Endothelial cell of umbilical vein (primary cell): ENCODE data around the gene DMXL2. TPM values are rescaled to one million over a fixed set of nuclear protein-coding genes. Genes with fewer than 3 reads are reported as not detected.

Experiments
- BruUV-seq: library from RNA; stranded (reverse); fragments of 400-500 nt; replicated peaks from 2 replicates; lab custom pipeline; 2021; lab: Mats Ljungman, UMichigan
- CTCF ChIA-PET: fragments of 300-600, 350-600 bp; sonication (Branson Sonifier 250); formaldehyde crosslinking; loops from one replicate; lab custom pipeline; 2021; ENCODE audit warnings: antibody characterized with exemption, inconsistent platforms; lab: Charles Lee
- POLR2A ChIA-PET: fragments of 300-600, 350-600 bp; sonication (Branson Sonifier 250); formaldehyde crosslinking; loops from one replicate; lab custom pipeline; 2021; ENCODE audit warnings: antibody characterized with exemption, inconsistent platforms; lab: Charles Lee
- DNase-seq: peaks from one replicate; pipeline ENCODE4 v3.0.0-alpha.2; 2011; ENCODE audit warnings: low read depth, low spot score
- FAIRE-seq: peaks from 2 replicates; lab custom pipeline; 2011; peaks lifted over from hg19 to GRCh38; lab: Jason Lieb, UNC
- H2AFZ ChIP-seq: 2 replicates; pipeline ENCODE4 v1.6.0; 2012; ENCODE audit warnings: low read depth, low read length, control low read depth, inconsistent platforms
- H3K27ac ChIP-seq: 2 replicates; pipeline ENCODE4 v1.5.1; 2011; ENCODE audit warnings: low read depth, mild to moderate bottlenecking, control low read depth, low read length, moderate library complexity; ENCODE audit not compliant: insufficient read depth
- H3K27me3 ChIP-seq, 2 experiments: 2 replicates each; pipeline versions ENCODE4 v1.6.0 to v1.6.1; 2011; ENCODE audit warnings: low read length in 2 of 2, mixed read lengths in 1 of 2; ENCODE audit not compliant: control insufficient read depth in 2 of 2, insufficient read depth in 2 of 2
- H3K36me3 ChIP-seq, 2 experiments: 2 replicates in 1 of 2; 3 replicates in 1 of 2; pipeline ENCODE4 v1.5.1; 2011; ENCODE audit warnings: low read length in 2 of 2, mild to moderate bottlenecking in 1 of 2, moderate library complexity in 1 of 2; ENCODE audit not compliant: control insufficient read depth in 2 of 2, insufficient read depth in 2 of 2; ENCODE audit errors: extremely low read depth in 1 of 2
- H3K4me1 ChIP-seq: 3 replicates; pipeline ENCODE4 v1.5.1; 2011; ENCODE audit warnings: mild to moderate bottlenecking, low read length; ENCODE audit not compliant: control insufficient read depth, insufficient read depth; ENCODE audit errors: extremely low read depth
- H3K4me2 ChIP-seq: 2 replicates; pipeline ENCODE4 v1.6.1; 2011; ENCODE audit warnings: low read length, control low read depth, mixed read lengths; ENCODE audit not compliant: insufficient read depth
- H3K4me3 ChIP-seq, 3 experiments: fragments of 200-600 bp in 1 of 3; sonication (generic), shearing (Covaris generic) in 1 of 3; replicated peaks in 1 of 3; 2 replicates each; pipeline ENCODE4 v1.5.1; 2011 to 2016; ENCODE audit warnings: control low read depth in 3 of 3, low read length in 3 of 3, mild to moderate bottlenecking in 2 of 3, inconsistent platforms in 1 of 3, low read depth in 1 of 3, moderate library complexity in 1 of 3; ENCODE audit not compliant: insufficient read depth in 1 of 3
- H3K79me2 ChIP-seq: 2 replicates; pipeline ENCODE4 v1.6.0; 2012; ENCODE audit warnings: low read length, inconsistent platforms; ENCODE audit not compliant: control insufficient read depth, insufficient read depth
- H3K9ac ChIP-seq: replicated peaks from 2 replicates; pipeline ENCODE3; 2011; ENCODE audit warnings: low read length, control low read depth; ENCODE audit not compliant: insufficient read depth; ENCODE audit errors: extremely low read depth
- H3K9me1 ChIP-seq: replicated peaks from 3 replicates; pipeline ENCODE4 v1.6.0; 2011; ENCODE audit warnings: mild to moderate bottlenecking, low read length; ENCODE audit not compliant: control insufficient read depth, insufficient read depth; ENCODE audit errors: extremely low read depth
- H3K9me3 ChIP-seq: replicated peaks from 2 replicates; pipeline ENCODE4 v1.5.1; 2012; ENCODE audit warnings: low read length, inconsistent platforms; ENCODE audit not compliant: control insufficient read depth, insufficient read depth
- H4K20me1 ChIP-seq: replicated peaks from 2 replicates; pipeline ENCODE3; 2011; ENCODE audit warnings: mild to moderate bottlenecking, low read length; ENCODE audit not compliant: control insufficient read depth, insufficient read depth; ENCODE audit errors: extremely low read depth
- EZH2 ChIP-seq: IDR thresholded peaks from 2 replicates; pipeline ENCODE4 v1.6.1; 2012; ENCODE audit warnings: borderline replicate concordance, low read depth, mild to moderate bottlenecking, moderate library complexity, low read length, inconsistent platforms; ENCODE audit not compliant: severe bottlenecking
- FOS ChIP-seq: IDR thresholded peaks from 2 replicates; pipeline ENCODE4 v1.6.1; 2011; ENCODE audit warnings: mild to moderate bottlenecking, low read length, moderate library complexity, borderline replicate concordance; ENCODE audit not compliant: insufficient read depth
- GATA2 ChIP-seq: IDR thresholded peaks from 2 replicates; pipeline ENCODE4 v1.7.0; 2011; ENCODE audit warnings: low read depth, mild to moderate bottlenecking, moderate library complexity, mixed read lengths, low read length; ENCODE audit not compliant: insufficient read length, insufficient read depth
- JUN ChIP-seq: IDR thresholded peaks from 2 replicates; pipeline ENCODE4 v1.6.1; 2011; ENCODE audit warnings: borderline replicate concordance, low read depth; ENCODE audit not compliant: insufficient read length, insufficient read depth
- MYC ChIP-seq: IDR thresholded peaks from one replicate; pipeline ENCODE4 v1.6.1; 2011; ENCODE audit warnings: mild to moderate bottlenecking, low read depth, low read length
- POLR2A ChIP-seq: IDR thresholded peaks from 2 replicates; pipeline ENCODE4 v1.6.1; 2012; ENCODE audit warnings: low read depth, mild to moderate bottlenecking, control low read depth, low read length
- POLR2AphosphoS5 ChIP-seq: IDR thresholded peaks from 2 replicates; pipeline ENCODE4 v1.6.1; 2012; ENCODE audit warnings: low read depth, mild to moderate bottlenecking, control low read depth, low read length, moderate library complexity; ENCODE audit not compliant: insufficient read depth
- dilution Hi-C: fragments of 300-500 bp; cut with MboI; formaldehyde crosslinking; loops from one replicate; pipeline ENCODE4 v1.15.0; 2019; ENCODE audit warnings: low sequenced_read_pairs; ENCODE audit not compliant: extremely low pct_ligation_motif_present
- intact Hi-C: fragments of 100-400 bp; cut with micrococcal nuclease; formaldehyde crosslinking; loops from one replicate; pipeline ENCODE4 v1.10.0; 2022
- polyA plus RNA-seq, 4 experiments: library from polyadenylated mRNA; depleted of rRNA in 3 of 4; stranded (reverse) in 3 of 4; unstranded in 1 of 4; fragments of >200 nt; gene quantifications; 2 replicates each; pipeline versions ENCODE4 v1.2.1 to v1.2.3, GENCODE V29; 2011 to 2012; ENCODE audit warnings: missing spikeins in 1 of 4
- total RNA-seq: library from RNA; stranded (reverse); gene quantifications from 2 replicates; pipeline ENCODE4 v1.2.3, GENCODE V29; 2021
- TF ChIP-seq, protein P1 (sequence below): IDR thresholded peaks from 2 replicates; pipeline ENCODE4 v1.6.1; 2011; ENCODE audit not compliant: insufficient read depth, insufficient read length
- TF ChIP-seq, protein P2 (sequence below), 2 donors: IDR thresholded peaks; 1 replicate in 1 of 2; 2 replicates in 1 of 2; pipeline ENCODE4 v1.5.1; 2011; ENCODE audit warnings: low read length in 2 of 2, mild to moderate bottlenecking in 2 of 2, moderate library complexity in 2 of 2, control low read depth in 1 of 2, inconsistent platforms in 1 of 2, low read depth in 1 of 2; ENCODE audit not compliant: insufficient read depth in 1 of 2; ENCODE audit errors: extremely low read depth in 1 of 2

DMXL2 gene
- total and polyA plus RNA-seq, 2 donors (not counting 3 experiments of a cell fraction or from before 2014, with no cell fraction given): 6.3 to 10.8 TPM

DNA sequence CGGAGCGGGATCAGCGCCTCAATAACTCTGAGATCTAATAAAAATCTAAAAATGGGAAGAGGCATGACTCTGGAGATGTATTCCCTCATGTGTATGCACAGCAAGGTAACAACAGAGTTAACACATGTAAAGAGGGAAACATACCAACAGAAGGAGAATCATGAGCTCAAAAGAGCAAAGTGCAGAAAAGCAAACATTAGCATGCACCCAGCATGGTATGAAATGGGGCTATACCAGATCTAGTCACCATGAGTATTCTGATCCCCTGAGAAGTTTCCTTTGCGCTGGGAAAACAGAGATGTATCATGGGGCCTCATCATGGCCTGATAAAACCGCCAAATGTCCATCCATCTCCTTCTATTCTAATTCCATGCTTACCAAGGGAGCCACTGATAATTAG is 152.1 kb downstream of the DMXL2 start:
- Histone ChIP-seq H3K9ac (no peak overlapping the region), H3K9me1 (no peaks in the 10 kb centered on the region), H3K27ac (no peak overlapping the region), H3K36me3 (peaks cover 0 to 2% of the 10 kb centered on the region in 2 experiments), H3K9me3 (no peaks in the 10 kb centered on the region), H3K27me3 (no peaks in the 10 kb centered on the region), H3K4me1 (no peaks in the 10 kb centered on the region), H2AFZ (no peak overlapping the region), H3K4me2 (no peak overlapping the region), H3K4me3 (no peak overlapping the region), H3K79me2 (no peaks in the 10 kb centered on the region), H4K20me1 (no peaks in the 10 kb centered on the region)
- intact Hi-C loops (no loop called here), dilution Hi-C loops (no loop called here)
- DNase-seq (no peak), FAIRE-seq (no peak)
- no TSS peak for BruUV-seq
- POLR2A ChIA-PET: no interaction called here
- TF ChIP-seq JUN: no peak
- no peak for TF ChIP-seq EZH2
- TF ChIP-seq, protein P1, sequence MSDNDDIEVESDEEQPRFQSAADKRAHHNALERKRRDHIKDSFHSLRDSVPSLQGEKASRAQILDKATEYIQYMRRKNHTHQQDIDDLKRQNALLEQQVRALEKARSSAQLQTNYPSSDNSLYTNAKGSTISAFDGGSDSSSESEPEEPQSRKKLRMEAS: no peak
- TF ChIP-seq, protein P2, sequence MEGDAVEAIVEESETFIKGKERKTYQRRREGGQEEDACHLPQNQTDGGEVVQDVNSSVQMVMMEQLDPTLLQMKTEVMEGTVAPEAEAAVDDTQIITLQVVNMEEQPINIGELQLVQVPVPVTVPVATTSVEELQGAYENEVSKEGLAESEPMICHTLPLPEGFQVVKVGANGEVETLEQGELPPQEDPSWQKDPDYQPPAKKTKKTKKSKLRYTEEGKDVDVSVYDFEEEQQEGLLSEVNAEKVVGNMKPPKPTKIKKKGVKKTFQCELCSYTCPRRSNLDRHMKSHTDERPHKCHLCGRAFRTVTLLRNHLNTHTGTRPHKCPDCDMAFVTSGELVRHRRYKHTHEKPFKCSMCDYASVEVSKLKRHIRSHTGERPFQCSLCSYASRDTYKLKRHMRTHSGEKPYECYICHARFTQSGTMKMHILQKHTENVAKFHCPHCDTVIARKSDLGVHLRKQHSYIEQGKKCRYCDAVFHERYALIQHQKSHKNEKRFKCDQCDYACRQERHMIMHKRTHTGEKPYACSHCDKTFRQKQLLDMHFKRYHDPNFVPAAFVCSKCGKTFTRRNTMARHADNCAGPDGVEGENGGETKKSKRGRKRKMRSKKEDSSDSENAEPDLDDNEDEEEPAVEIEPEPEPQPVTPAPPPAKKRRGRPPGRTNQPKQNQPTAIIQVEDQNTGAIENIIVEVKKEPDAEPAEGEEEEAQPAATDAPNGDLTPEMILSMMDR (IDR thresholded peaks at IDR 0.05; ENCODE audit: extremely low read depth in 1 of 2, insufficient read depth in 1 of 2, low read depth in 1 of 2, low read length in 2 of 2): no peak
- CTCF ChIA-PET: no interaction called here

DNA sequence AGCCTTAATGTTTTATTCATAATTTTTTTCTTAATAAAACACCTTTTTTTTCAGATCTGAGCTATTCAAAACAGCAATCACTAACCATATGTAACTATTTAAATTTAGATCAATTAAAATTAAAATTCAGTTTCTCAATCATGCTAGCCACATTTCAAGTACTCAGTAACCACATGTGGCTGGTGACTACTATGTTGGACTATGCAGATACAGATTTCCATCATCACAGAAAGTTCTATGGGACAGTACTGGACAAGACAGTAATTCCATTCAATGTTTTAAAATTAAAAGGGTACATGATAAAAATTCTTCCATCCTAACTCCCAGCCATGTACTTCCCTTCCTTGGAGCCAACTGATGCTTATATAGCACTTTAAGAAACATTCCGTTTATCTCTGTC is 161.8 kb downstream of the DMXL2 start:
- Histone ChIP-seq H3K4me1 (no peaks in the 10 kb centered on the region), H3K9me3 (no peaks in the 10 kb centered on the region), H3K4me2 (no peak overlapping the region), H3K36me3 (peaks cover 0 to 3% of the 10 kb centered on the region in 2 experiments), H3K27me3 (no peaks in the 10 kb centered on the region), H3K79me2 (no peaks in the 10 kb centered on the region), H3K9ac (no peak overlapping the region), H3K4me3 (no peak overlapping the region), H3K27ac (no peak overlapping the region), H4K20me1 (no peaks in the 10 kb centered on the region), H3K9me1 (no peaks in the 10 kb centered on the region), H2AFZ (no peak overlapping the region)
- ChIA-PET CTCF (no interaction called here), POLR2A (no interaction called here)
- DNase-seq (no peak), FAIRE-seq (no peak)
- BruUV-seq: no TSS peak
- intact Hi-C loops: no loop called here
- no peak for TF ChIP-seq FOS
- TF ChIP-seq, protein P2 (IDR thresholded peaks at IDR 0.05; ENCODE audit: extremely low read depth in 1 of 2, insufficient read depth in 1 of 2, low read depth in 1 of 2, low read length in 2 of 2): no peak
- TF ChIP-seq POLR2A: no peak
- TF ChIP-seq POLR2AphosphoS5: no peak
- TF ChIP-seq GATA2: no peak
- TF ChIP-seq EZH2: no peak
- TF ChIP-seq MYC: no peak
- no peak for TF ChIP-seq JUN
- TF ChIP-seq, protein P1: no peak
- dilution Hi-C loops: no loop called here
